BJ (cell line): ENCODE measurements around the gene SMPD2. TPM values are rescaled to one million over a fixed set of nuclear protein-coding genes. Genes with fewer than 3 reads are reported as not detected.

Source experiments
- CTCF ChIA-PET: fragments of 350-600 bp; formaldehyde crosslinking; extraction: SDS; loops from one replicate; lab custom pipeline; 2021; ENCODE audit warnings: antibody characterized with exemption, inconsistent platforms; lab: Yijun Ruan, JAX
- POLR2A ChIA-PET: fragments of 300-600 bp; sonication (Branson Sonifier 250); formaldehyde crosslinking; extraction: SDS; loops from one replicate; lab custom pipeline; 2021; ENCODE audit warnings: antibody characterized with exemption; lab: Charles Lee
- DNase-seq: peaks from one replicate; pipeline ENCODE4 v3.0.0-alpha.2; 2011; ENCODE audit warnings: low read depth
- H3K27me3 ChIP-seq: 2 replicates; pipeline ENCODE4 v1.6.0; 2011; ENCODE audit warnings: low read length; ENCODE audit not compliant: control insufficient read depth, insufficient read depth
- H3K36me3 ChIP-seq: 2 replicates; pipeline ENCODE4 v1.5.1; 2011; ENCODE audit warnings: low read length; ENCODE audit not compliant: control insufficient read depth, insufficient read depth
- H3K4me3 ChIP-seq: 2 replicates; pipeline ENCODE4 v1.5.1; 2011; ENCODE audit warnings: low read depth, mild to moderate bottlenecking, control low read depth, low read length
- polyA plus RNA-seq: library from polyadenylated mRNA; depleted of rRNA; stranded (reverse); fragments of >200 nt; gene quantifications from 2 replicates; pipeline ENCODE4 v1.2.3, GENCODE V29; 2011
- TF ChIP-seq, protein P1 (sequence below): IDR thresholded peaks from 2 replicates; pipeline ENCODE4 v1.5.1; 2011; ENCODE audit warnings: low read depth, mild to moderate bottlenecking, control low read depth, inconsistent platforms, low read length, moderate library complexity; ENCODE audit not compliant: insufficient read depth

The SMPD2 gene
- polyA plus RNA-seq, 1 experiment, result 9.8 TPM

DNA sequence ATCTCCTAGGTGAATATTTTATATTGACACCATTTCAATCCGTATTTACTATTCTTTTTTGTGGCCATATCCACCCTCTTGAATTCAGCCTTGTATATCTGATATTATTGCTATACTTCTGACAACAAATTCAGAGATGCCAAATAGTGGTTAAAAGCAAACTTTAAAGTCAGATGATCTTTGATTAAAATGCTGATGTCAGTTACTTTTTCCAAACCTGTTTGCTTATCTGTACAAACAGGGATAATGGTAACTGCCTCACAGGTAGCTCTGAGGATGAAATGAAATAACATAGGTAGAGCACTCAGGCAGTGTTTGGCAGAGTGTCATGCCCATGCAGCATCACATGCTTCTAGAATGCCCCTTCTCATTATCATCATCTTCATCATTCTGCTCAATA lies 19.3 kb upstream of the SMPD2 start:
- CTCF ChIA-PET, result no interaction called here
- TF ChIP-seq, protein P1, sequence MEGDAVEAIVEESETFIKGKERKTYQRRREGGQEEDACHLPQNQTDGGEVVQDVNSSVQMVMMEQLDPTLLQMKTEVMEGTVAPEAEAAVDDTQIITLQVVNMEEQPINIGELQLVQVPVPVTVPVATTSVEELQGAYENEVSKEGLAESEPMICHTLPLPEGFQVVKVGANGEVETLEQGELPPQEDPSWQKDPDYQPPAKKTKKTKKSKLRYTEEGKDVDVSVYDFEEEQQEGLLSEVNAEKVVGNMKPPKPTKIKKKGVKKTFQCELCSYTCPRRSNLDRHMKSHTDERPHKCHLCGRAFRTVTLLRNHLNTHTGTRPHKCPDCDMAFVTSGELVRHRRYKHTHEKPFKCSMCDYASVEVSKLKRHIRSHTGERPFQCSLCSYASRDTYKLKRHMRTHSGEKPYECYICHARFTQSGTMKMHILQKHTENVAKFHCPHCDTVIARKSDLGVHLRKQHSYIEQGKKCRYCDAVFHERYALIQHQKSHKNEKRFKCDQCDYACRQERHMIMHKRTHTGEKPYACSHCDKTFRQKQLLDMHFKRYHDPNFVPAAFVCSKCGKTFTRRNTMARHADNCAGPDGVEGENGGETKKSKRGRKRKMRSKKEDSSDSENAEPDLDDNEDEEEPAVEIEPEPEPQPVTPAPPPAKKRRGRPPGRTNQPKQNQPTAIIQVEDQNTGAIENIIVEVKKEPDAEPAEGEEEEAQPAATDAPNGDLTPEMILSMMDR, result no peak
- DNase-seq, result no peak
- Histone ChIP-seq H3K4me3 (no peak overlapping the region), H3K27me3 (no peaks in the 10 kb centered on the region), H3K36me3 (no peaks in the 10 kb centered on the region)
- POLR2A ChIA-PET, result no interaction called here

DNA sequence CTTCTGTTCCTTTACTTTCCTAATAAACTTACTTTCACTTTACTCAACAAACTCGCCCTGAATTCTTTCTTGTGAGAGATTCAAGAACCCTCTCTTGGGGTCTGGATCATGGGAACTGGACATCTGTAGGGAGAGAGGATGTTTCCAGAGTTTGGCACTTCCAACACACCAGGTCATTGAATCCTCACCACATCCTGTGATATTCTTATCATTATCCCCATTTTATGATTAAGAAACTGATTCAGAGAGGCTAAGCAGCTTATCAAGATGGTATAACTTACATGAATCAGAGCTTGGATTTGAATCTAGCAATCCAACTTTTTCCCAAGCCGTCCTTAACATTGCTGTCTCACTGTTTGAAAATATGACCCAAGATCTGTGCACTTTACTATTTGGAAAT lies 15.6 kb upstream of the SMPD2 start:
- H3K36me3 ChIP-seq, result no peaks in the 10 kb centered on the region
- ChIA-PET POLR2A (no interaction called here), CTCF (no interaction called here)
- no peak overlapping the region for H3K4me3 ChIP-seq
- no peak for DNase-seq
- no peaks in the 10 kb centered on the region for H3K27me3 ChIP-seq
- TF ChIP-seq, protein P1, result no peak

DNA sequence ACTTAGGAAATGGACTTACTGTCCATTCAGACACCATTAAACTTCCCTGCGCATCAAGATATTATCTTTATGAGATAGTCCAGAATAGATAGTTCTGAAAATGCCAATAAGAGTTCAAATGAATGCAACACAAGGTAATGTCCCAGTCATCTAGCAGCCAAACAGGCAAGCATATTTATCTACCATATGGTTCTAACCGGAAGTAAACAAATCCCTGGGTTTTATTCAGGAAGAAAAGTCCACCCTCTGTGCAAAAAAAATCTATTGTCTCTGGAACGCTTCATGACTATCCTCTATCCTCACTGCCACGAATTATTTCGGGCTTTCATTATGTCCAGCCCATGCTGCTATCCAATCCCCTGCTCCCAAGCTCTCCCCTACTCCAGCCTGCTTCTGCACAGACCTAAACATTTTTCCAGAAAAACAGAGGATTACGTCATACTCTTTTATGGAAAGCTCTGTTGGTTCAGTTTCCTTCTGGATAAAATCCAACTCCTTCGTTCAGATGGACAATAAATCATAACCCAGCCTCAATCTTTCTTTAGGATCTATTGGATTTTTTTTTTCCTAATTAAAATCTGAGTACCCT lies 11.5 kb upstream of the SMPD2 start:
- DNase-seq, result peak; percentile 16
- H3K27me3 ChIP-seq, result no peaks in the 10 kb centered on the region; the same call in 1 of the 2 replicates
- TF ChIP-seq, protein P1, result no peak
- H3K36me3 ChIP-seq, result no peaks in the 10 kb centered on the region
- ChIA-PET POLR2A (no interaction called here), CTCF (interaction anchor here (0.6 to 1.5 kb wide), 3 partner anchors 12 to 29 kb away, joined by 3 to 9 read pairs (median 3); partner anchors contain the start of genes PPIL6 and SMPD2)
- no peak overlapping the region for H3K4me3 ChIP-seq

DNA sequence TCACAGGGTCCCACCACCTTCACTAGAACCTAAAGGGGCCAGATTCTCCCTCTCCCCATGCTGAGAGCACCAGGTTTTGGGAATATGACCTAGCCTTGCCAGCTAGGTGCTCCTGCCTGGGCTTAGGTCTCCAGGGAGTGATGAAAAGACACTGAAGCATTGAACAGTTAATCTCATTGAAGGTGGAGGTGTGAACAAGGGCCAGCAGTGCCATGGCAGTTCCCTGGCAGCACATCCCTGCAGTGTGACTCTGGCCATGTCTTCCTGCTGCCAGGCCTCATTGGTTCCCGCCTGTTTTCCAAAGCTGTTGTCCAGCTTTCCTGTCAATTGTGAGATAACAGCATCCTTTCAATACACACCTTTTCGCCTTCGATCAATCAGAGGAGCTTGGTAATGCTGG lies 11.0 kb upstream of the SMPD2 start:
- CTCF ChIA-PET, result interaction anchor here (0.7 to 1.5 kb wide), 3 partner anchors 11 to 25 kb away, joined by 3 to 9 read pairs (median 3); partner anchors contain the start of genes PPIL6 and SMPD2
- TF ChIP-seq, protein P1, result no peak

DNA sequence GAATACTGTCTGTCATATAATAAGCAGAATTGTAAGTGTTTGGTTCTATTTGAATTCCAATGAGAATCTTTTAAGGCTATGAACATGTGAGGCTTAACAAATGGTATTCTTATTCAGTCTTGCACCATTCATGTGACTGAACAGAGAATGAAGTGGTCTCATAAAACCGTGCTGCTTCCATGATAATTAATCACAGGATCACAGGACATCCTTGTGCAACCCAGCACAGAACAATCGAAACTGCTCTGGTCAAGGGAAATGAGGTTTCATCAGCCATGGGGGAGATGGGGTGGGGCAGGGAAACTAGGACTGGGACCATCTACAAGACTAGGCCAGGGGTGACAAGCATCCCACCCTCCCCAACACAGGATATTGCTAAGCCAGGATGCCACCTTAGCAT lies 6.1 kb upstream of the SMPD2 start:
- ChIA-PET POLR2A (no interaction called here), CTCF (interaction anchor here (1.1 kb wide), 1 partner anchor 52 kb away, joined by 5 read pairs; the partner anchor contains the start of gene CD164)
- peak; percentile 46 for DNase-seq
- Histone ChIP-seq H3K36me3 (no peaks in the 10 kb centered on the region), H3K4me3 (no peak overlapping the region), H3K27me3 (no peaks in the 10 kb centered on the region; the same call in 1 of the 2 replicates)
- TF ChIP-seq, protein P1, result no peak

More for the DNA sequence above, 11.0 kb upstream of the SMPD2 start:
- DNase-seq, result no peak
- Histone ChIP-seq H3K36me3 (no peaks in the 10 kb centered on the region), H3K27me3 (no peaks in the 10 kb centered on the region; the same call in 1 of the 2 replicates), H3K4me3 (no peak overlapping the region)
- POLR2A ChIA-PET, result no interaction called here
